Coronary artery (tissue), 2 donors: ENCODE results near the gene RERE.

Source experiments
- DNase-seq: peaks from one replicate; pipeline ENCODE4 v3.0.0-alpha.2; 2017; ENCODE audit warnings: low spot score
- H3K27ac ChIP-seq, 2 donors: fragments of 200-600 bp; sonication (generic); one replicate each; pipeline ENCODE4 v1.5.1; 2016 to 2019
- H3K4me3 ChIP-seq: fragments of 200-600 bp; sonication (generic); 2 replicates; pipeline ENCODE4 v1.5.1; 2016; ENCODE audit warnings: mild to moderate bottlenecking, moderate library complexity
- TF ChIP-seq, protein P1 (sequence below): fragments of 200-600 bp; sonication (generic); IDR thresholded peaks from one replicate; pipeline ENCODE4 v1.5.1; 2019; ENCODE audit warnings: antibody characterized with exemption

The RERE gene

DNA sequence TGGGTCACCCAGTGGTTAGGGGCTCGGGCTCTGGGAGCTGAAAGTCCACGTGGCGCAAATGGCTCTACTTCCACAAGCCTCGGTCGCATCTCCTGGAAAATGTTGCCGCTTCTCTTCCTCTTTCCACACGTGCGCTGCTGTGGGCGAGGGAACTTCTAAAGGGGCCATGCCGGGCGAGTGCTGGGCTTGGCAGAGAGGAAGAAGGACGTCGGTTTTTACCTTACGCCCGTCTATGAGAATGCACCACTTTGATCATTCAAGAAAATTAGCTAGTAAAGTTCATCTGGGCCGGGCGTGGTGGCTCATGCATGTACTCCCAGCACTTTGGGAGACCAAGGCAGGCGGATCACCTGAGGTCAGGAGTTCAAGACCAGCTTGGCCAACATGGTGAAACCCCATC is 489.2 kb downstream of the RERE start:
- DNase-seq = no peak
- Histone ChIP-seq H3K4me3 (no peak overlapping the region), H3K27ac (no peak overlapping the region)
- TF ChIP-seq, protein P1, sequence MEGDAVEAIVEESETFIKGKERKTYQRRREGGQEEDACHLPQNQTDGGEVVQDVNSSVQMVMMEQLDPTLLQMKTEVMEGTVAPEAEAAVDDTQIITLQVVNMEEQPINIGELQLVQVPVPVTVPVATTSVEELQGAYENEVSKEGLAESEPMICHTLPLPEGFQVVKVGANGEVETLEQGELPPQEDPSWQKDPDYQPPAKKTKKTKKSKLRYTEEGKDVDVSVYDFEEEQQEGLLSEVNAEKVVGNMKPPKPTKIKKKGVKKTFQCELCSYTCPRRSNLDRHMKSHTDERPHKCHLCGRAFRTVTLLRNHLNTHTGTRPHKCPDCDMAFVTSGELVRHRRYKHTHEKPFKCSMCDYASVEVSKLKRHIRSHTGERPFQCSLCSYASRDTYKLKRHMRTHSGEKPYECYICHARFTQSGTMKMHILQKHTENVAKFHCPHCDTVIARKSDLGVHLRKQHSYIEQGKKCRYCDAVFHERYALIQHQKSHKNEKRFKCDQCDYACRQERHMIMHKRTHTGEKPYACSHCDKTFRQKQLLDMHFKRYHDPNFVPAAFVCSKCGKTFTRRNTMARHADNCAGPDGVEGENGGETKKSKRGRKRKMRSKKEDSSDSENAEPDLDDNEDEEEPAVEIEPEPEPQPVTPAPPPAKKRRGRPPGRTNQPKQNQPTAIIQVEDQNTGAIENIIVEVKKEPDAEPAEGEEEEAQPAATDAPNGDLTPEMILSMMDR = no peak

DNA sequence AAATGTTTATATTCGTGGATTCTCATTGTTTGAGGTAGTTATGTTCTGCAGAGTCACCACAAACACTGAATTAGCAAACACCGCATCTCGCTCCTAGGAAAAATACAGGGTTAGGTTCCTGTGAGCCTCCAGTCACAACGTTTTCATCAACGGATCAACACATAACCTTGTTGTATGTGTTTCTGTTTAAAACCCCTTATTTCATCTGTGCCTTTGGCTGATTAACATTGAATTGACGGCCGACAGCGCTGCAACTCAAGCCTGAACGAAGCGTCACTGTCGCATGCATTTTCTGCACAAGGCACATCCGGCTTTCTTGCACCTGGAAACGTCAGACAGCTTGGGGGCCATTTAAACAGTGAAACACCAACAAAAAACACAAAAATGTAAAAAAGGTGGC is 491.2 kb downstream of the RERE start:
- Histone ChIP-seq H3K27ac (no peak overlapping the region), H3K4me3 (no peak overlapping the region)
- TF ChIP-seq, protein P1 = no peak
- DNase-seq = no peak

- TF ChIP-seq, protein P1 = no peak
- Histone ChIP-seq H3K4me3 (no peak overlapping the region), H3K27ac (no peak overlapping the region)
- DNase-seq = no peak
Measured at GRCh38 chr1:8325771-8326170, 491.7 kb downstream of the RERE start.

DNA sequence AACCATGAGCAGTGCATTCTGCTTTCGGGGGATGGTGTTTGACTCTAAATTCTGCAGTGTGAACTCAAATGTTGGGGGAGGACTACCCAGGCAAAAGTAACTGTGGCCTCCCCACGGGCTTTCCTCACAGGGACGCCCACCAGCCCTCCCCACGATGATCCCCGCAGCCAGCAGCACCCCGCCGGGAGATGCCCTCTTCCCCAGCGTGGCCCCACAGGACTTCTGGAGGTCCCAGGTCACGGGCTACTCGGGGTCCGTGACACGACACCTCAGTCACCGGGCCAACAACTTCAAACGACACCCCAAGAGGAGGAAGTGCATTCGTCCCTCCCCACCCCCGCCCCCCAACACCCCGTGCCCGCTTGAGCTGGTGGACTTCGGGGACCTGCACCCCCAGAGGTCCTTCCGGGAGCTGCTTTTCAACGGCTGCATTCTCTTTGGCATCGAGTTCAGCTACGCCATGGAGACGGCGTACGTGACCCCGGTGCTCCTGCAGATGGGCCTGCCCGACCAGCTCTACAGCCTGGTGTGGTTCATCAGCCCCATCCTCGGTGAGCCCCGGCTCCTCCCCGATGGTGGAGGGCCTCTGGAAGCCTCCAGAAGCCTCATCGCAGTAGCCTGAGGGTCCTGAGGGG is 493.1 kb downstream of the RERE start:
- peak overlapping the region in 1 of 2 donors; percentile 85 for H3K27ac ChIP-seq
- no peak for DNase-seq
- TF ChIP-seq, protein P1 = no peak
- peak overlapping the region; percentile 19 for H3K4me3 ChIP-seq

DNA sequence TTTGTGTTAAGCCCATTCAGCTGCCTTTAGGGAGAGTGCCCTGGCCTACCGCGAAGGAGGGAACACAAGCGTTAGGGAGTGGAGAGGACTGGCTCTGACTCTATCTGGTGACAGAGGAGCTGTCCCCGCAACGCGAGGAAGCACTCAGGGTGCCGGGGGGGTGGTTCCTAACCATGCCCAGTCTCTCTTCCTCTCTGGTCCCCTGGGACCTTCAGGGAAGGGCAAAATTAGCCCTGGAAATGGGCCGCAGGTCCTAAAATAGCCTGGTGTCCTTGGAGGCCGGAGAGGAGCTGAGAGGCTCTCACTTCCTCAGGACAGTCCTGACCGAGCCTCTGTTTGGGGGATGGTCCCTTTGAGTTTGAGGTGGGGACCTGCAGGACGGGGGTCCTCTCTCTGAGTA is 493.7 kb downstream of the RERE start:
- TF ChIP-seq, protein P1 = no peak
- Histone ChIP-seq H3K27ac (peak overlapping the region; percentile 50 to 85), H3K4me3 (peak overlapping the region; percentile 19)
- DNase-seq = peak; percentile 86

DNA sequence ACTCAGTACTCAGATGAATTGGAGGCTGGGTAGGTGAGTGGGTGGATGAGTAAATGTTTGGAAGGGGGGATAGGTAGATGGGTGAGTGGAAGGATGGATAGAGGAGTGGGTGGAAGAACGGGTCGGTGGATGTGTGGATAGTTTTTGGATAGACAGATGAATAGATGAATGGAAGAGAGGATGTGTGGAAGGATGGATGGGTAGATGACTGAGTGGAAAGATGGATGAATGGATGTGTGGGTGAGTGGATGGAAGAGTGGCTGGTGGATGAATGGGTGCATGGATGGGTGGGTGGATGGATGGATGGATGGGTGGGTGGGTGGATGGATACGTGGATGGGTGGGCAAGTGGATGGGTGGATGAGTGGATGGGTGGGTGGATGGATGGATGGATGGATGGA is 495.8 kb downstream of the RERE start:
- TF ChIP-seq, protein P1 = no peak
- DNase-seq = no peak
- no peak overlapping the region for H3K4me3 ChIP-seq
- no peak overlapping the region for H3K27ac ChIP-seq

DNA sequence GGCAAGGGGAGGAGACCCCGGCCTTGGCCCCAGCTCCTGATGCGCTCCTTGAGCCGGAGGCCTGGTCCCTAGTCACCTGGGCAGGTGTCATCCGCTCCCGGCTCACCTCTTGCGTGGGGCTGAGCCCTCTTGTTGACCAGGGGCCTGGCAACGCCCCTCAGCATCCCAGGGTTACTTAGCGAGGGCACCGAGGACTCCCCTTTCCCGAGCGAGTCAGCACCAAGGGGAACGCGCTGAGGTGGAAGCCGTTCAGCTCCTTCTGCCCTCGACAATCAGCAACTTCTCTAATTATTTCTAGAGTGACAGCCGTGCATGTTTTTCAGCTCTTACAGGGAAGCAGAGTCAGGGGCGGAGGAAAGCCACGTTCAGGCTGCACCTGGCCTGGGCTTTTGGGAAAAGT is 499.0 kb downstream of the RERE start:
- TF ChIP-seq, protein P1 = no peak
- Histone ChIP-seq H3K27ac (peak overlapping the region; percentile 51 to 58), H3K4me3 (peak overlapping the region; percentile 80)
- DNase-seq = no peak
